BJ (cell line): ENCODE data around the gene ZNF541. TPM values are rescaled to one million over a fixed set of nuclear protein-coding genes. Genes with fewer than 3 reads are reported as not detected.
"Not testable (repeated sequence)": the region's sequence is repeated elsewhere in the genome, so short reads cannot be mapped to it uniquely, and the experiment has no call there.

Source experiments
- CTCF ChIA-PET: fragments of 350-600 bp; formaldehyde crosslinking; extraction: SDS; loops from one replicate; lab custom pipeline; 2021; ENCODE audit warnings: antibody characterized with exemption, inconsistent platforms; lab: Yijun Ruan, JAX
- POLR2A ChIA-PET: fragments of 300-600 bp; sonication (Branson Sonifier 250); formaldehyde crosslinking; extraction: SDS; loops from one replicate; lab custom pipeline; 2021; ENCODE audit warnings: antibody characterized with exemption; lab: Charles Lee
- DNase-seq: peaks from one replicate; pipeline ENCODE4 v3.0.0-alpha.2; 2011; ENCODE audit warnings: low read depth
- H3K27me3 ChIP-seq: 2 replicates; pipeline ENCODE4 v1.6.0; 2011; ENCODE audit warnings: low read length; ENCODE audit not compliant: control insufficient read depth, insufficient read depth
- H3K36me3 ChIP-seq: 2 replicates; pipeline ENCODE4 v1.5.1; 2011; ENCODE audit warnings: low read length; ENCODE audit not compliant: control insufficient read depth, insufficient read depth
- H3K4me3 ChIP-seq: 2 replicates; pipeline ENCODE4 v1.5.1; 2011; ENCODE audit warnings: low read depth, mild to moderate bottlenecking, control low read depth, low read length
- CTCF ChIP-seq: IDR thresholded peaks from 2 replicates; pipeline ENCODE4 v1.5.1; 2011; ENCODE audit warnings: low read depth, mild to moderate bottlenecking, control low read depth, inconsistent platforms, low read length, moderate library complexity; ENCODE audit not compliant: insufficient read depth
- polyA plus RNA-seq: library from polyadenylated mRNA; depleted of rRNA; stranded (reverse); fragments of >200 nt; gene quantifications from 2 replicates; pipeline ENCODE4 v1.2.3, GENCODE V29; 2011

The ZNF541 gene
- polyA plus RNA-seq, 1 experiment = 0.06 TPM

- no peaks in the 10 kb centered on the region for H3K36me3 ChIP-seq
- no peak for DNase-seq
- no peaks in the 10 kb centered on the region for H3K27me3 ChIP-seq
- no peak for TF ChIP-seq CTCF
- H3K4me3 ChIP-seq = no peak overlapping the region
- CTCF ChIA-PET = interaction anchor here (1.1 to 1.6 kb wide), 2 partner anchors 88 to 120 kb away, joined by 4 to 5 read pairs; partner anchors contain the start of gene KPTN
- POLR2A ChIA-PET = no interaction called here
Measured at GRCh38 chr19:47603706-47604565, 31.0 kb upstream of the ZNF541 start.

- no peak for TF ChIP-seq CTCF
- POLR2A ChIA-PET = interaction anchor here (0.7 kb wide), 1 partner anchor 9 kb away, joined by 4 read pairs; no protein-coding TSS in a partner anchor
- no peak overlapping the region; the same call in 1 of the 2 replicates for H3K4me3 ChIP-seq
- H3K36me3 ChIP-seq = no peaks in the 10 kb centered on the region
- CTCF ChIA-PET = interaction anchor here (0.9 to 3.1 kb wide), 7 partner anchors 9 to 165 kb away, joined by 3 to 12 read pairs (median 4); partner anchors contain the start of genes KPTN and NAPA
- no peak for DNase-seq
- no peaks in the 10 kb centered on the region for H3K27me3 ChIP-seq
Measured at GRCh38 chr19:47601180-47601904, 28.4 kb upstream of the ZNF541 start.

GRCh38 chr19:47600246-47601179 lies 27.6 kb upstream of the ZNF541 start:
- peak; percentile 94 for DNase-seq
- no peak for TF ChIP-seq CTCF
- no peaks in the 10 kb centered on the region for H3K36me3 ChIP-seq
- POLR2A ChIA-PET = interaction anchor here (0.7 kb wide), 1 partner anchor 10 kb away, joined by 4 read pairs; no protein-coding TSS in a partner anchor
- CTCF ChIA-PET = interaction anchor here (1.3 to 3.1 kb wide), 5 partner anchors 9 to 164 kb away, joined by 3 to 12 read pairs (median 7); partner anchors contain the start of genes KPTN and NAPA
- H3K4me3 ChIP-seq = peak overlapping the region; percentile 44
- H3K27me3 ChIP-seq = no peaks in the 10 kb centered on the region

- peak overlapping the region; percentile 43 for H3K4me3 ChIP-seq
- DNase-seq, H3K36me3 ChIP-seq, H3K27me3 ChIP-seq, POLR2A ChIA-PET: not testable (repeated sequence)
- CTCF ChIA-PET = interaction anchor here (1.0 to 3.1 kb wide), 7 partner anchors 10 to 164 kb away, joined by 3 to 12 read pairs (median 4); partner anchors contain the start of genes KPTN and NAPA
Measured at GRCh38 chr19:47599671-47600245, 26.8 kb upstream of the ZNF541 start.
